IMR-90 (cell line): ENCODE results near the gene ZBTB40.
A peak's percentile ranks its signal among the peaks of the same experiment; 100 is the strongest.

Experiments used
- CEBPB ChIP-seq: IDR thresholded peaks from 2 replicates; pipeline ENCODE4 v1.6.1; 2012; ENCODE audit warnings: low read depth, low read length, improper control_type of control experiment
- CHD1 ChIP-seq: IDR thresholded peaks from 2 replicates; pipeline ENCODE4 v1.6.1; 2012; ENCODE audit warnings: low read depth, low read length, improper control_type of control experiment
- CTCF ChIP-seq: conservative IDR thresholded peaks from 2 replicates; pipeline ENCODE4 v1.5.1; 2012; ENCODE audit warnings: mild to moderate bottlenecking, low read depth, low read length, improper control_type of control experiment
- MAZ ChIP-seq: IDR thresholded peaks from 2 replicates; pipeline ENCODE4 v1.6.1; 2012; ENCODE audit warnings: low read depth, mild to moderate bottlenecking, low read length, improper control_type of control experiment, moderate library complexity, borderline replicate concordance
- NFE2L2 ChIP-seq: fragments of 150-350 bp; IDR thresholded peaks from 2 replicates; pipeline ENCODE4 v1.6.1; 2016; ENCODE audit warnings: low read depth, mild to moderate bottlenecking, low read length
- POLR2A ChIP-seq: IDR thresholded peaks from 2 replicates; pipeline ENCODE4 v1.6.1; 2012; ENCODE audit warnings: mild to moderate bottlenecking, low read depth, low read length
- RAD21 ChIP-seq: IDR thresholded peaks from 2 replicates; pipeline ENCODE4 v1.6.1; 2012; ENCODE audit warnings: low read length, improper control_type of control experiment
- RFX5 ChIP-seq: IDR thresholded peaks from 2 replicates; pipeline ENCODE4 v1.8.0; 2012; ENCODE audit warnings: low read depth, mild to moderate bottlenecking, low read length, moderate library complexity
- USF2 ChIP-seq: fragments of 150-350 bp; IDR thresholded peaks from 2 replicates; pipeline ENCODE4 v1.6.1; 2017; ENCODE audit warnings: mild to moderate bottlenecking, antibody characterized with exemption, low read length, low read depth

- peak; percentile 94 for TF ChIP-seq CTCF
- peak; percentile 94 for TF ChIP-seq RAD21
- no peak for TF ChIP-seq USF2
- peak; percentile 56; the same call in 1 of the 2 replicates for TF ChIP-seq MAZ
- no peak for TF ChIP-seq NFE2L2
- no peak for TF ChIP-seq POLR2A
- TF ChIP-seq CEBPB = peak; percentile 56
- TF ChIP-seq CHD1 = no peak
- TF ChIP-seq RFX5 = no peak
Measured at GRCh38 chr1:22416555-22417454, 34.8 kb upstream of the ZBTB40 start.
